Measurements from ENCODE around the gene DNAJB2.

Gene DNAJB2

DNA sequence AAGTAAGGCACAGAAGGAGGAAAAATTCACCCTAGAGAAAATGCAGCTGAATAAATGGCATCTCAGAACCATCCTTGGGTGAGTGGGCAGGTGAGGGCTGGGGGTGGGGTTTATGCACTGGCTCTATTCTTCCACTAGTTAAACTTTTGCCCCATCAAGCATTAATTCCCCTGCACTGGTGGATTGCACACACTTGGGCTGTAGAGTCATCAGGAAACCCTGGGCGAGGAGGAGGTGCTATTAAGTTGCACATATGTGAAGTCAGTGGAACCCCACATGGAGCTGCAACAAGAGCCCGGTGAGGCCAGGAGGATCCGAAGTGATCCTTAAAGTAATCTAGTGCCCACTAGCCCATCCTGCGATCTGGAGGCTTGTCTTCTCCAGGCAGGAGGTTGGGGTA, 6.8 kb upstream of the DNAJB2 start:
- TF ChIP-seq GATA2 (IDR thresholded peaks at IDR 0.05; ENCODE audit: low read depth, low read length) (no peak), GATA3 (IDR thresholded peaks at IDR 0.05; ENCODE audit: low read depth, low read length) (no peak)

DNA sequence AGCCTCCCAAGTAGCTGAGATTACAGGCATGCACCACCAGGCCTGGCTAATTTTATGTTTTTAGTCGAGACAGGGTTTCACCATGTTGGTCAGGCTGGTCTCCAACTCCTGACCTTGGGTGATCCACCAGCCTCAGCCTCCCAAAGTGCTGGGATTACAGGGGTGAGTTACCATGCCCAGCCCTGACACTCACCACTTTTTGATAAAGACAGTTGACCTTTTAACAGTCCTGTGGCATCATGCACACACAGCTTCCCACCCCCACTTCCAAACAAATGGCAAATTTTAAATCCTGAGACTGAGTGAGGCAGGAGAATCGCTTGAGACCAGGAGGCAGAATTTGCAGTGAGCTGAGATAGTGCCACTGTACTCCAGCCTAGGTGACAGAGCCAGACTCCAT, 6.2 kb upstream of the DNAJB2 start:
- no peak for TF ChIP-seq GATA2 (IDR thresholded peaks at IDR 0.05; ENCODE audit: low read depth, low read length)
- no peak for TF ChIP-seq GATA3 (IDR thresholded peaks at IDR 0.05; ENCODE audit: low read depth, low read length)

- no peak for TF ChIP-seq GATA2 (IDR thresholded peaks at IDR 0.05; ENCODE audit: low read depth, low read length)
- no peak for TF ChIP-seq GATA3 (IDR thresholded peaks at IDR 0.05; ENCODE audit: low read depth, low read length)
Measured at GRCh38 chr2:219273937-219274336, 5.2 kb upstream of the DNAJB2 start.

- TF ChIP-seq GATA3 (IDR thresholded peaks at IDR 0.05; ENCODE audit: low read depth, low read length) (no peak), GATA2 (IDR thresholded peaks at IDR 0.05; ENCODE audit: low read depth, low read length) (no peak)
Measured at GRCh38 chr2:219274361-219274921, 4.7 kb upstream of the DNAJB2 start.

GRCh38 chr2:219277703-219278654, 1.2 kb upstream of the DNAJB2 start:
- TF ChIP-seq GATA2 (IDR thresholded peaks at IDR 0.05; ENCODE audit: low read depth, low read length) (no peak), GATA3 (IDR thresholded peaks at IDR 0.05; ENCODE audit: low read depth, low read length) (no peak)

DNA sequence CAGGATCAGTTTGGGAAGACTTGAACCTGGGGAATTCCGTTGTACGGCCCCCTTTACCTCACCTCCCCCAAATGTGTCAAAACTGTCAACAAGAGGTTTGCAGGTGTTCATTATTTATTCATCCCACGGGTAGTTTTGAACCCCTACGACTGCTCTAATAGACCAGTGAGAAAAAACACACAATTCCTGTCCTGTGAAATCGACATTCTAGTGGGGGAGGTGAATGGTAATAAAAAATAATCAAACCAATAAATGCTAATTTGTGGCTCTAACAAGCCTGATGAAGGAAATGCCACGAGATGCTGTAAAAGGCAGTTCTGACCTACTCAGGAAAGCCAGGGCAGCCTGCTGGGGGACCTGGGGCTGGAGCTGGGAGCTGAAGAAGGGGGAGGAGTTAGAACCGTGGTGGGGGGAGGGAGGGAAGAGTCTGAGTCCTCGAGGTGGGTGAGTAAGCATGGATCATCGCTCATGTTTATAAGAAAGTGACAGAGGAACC, 463 bp upstream of the DNAJB2 start:
- no peak for TF ChIP-seq GATA2 (IDR thresholded peaks at IDR 0.05; ENCODE audit: low read depth, low read length)
- TF ChIP-seq GATA3 (IDR thresholded peaks at IDR 0.05; ENCODE audit: low read depth, low read length), result no peak

- TF ChIP-seq GATA2 (IDR thresholded peaks at IDR 0.05; ENCODE audit: low read depth, low read length) (no peak), GATA3 (IDR thresholded peaks at IDR 0.05; ENCODE audit: low read depth, low read length) (no peak)
Measured at GRCh38 chr2:219279916-219280516, 850 bp downstream of the DNAJB2 start.

DNA sequence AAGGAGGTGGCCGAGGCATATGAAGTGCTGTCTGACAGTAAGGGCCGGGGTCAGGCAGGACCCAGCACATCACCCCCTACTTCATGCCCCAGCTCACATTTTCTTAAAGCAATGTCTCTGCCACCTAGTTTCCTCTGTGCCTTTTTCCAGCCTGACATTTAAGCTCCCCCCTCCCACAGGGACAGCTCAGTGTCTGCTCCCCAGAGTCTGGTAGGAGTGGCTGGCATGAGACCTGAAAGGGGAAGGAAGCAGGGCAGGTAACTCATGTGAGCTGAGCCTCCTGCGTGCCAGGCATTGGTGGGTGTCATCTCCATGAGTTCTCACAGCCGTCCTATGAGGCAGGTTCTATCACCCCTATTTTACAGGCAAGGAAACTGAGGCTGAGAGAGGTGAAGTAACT, 1.5 kb downstream of the DNAJB2 start:
- TF ChIP-seq GATA3 (IDR thresholded peaks at IDR 0.05; ENCODE audit: low read depth, low read length), result no peak
- no peak for TF ChIP-seq GATA2 (IDR thresholded peaks at IDR 0.05; ENCODE audit: low read depth, low read length)

DNA sequence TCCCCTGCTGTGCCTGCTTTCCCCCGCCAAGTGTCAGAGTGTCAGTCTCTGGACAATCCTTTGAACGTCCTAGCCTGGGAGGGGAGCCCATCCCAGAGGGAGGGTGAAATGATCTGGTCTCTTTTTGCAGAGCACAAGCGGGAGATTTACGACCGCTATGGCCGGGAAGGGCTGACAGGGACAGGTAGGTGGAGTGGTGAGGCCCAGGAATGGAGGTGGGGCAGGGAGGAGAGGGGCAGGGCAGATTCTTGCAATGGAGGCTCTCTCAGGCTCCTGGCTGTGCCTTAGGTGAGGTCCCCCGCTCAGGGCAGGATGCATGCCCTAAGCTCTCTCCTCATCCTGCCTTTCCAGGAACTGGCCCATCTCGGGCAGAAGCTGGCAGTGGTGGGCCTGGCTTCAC, 2.4 kb downstream of the DNAJB2 start:
- TF ChIP-seq GATA2 (IDR thresholded peaks at IDR 0.05; ENCODE audit: low read depth, low read length), result no peak
- no peak for TF ChIP-seq GATA3 (IDR thresholded peaks at IDR 0.05; ENCODE audit: low read depth, low read length)

DNA sequence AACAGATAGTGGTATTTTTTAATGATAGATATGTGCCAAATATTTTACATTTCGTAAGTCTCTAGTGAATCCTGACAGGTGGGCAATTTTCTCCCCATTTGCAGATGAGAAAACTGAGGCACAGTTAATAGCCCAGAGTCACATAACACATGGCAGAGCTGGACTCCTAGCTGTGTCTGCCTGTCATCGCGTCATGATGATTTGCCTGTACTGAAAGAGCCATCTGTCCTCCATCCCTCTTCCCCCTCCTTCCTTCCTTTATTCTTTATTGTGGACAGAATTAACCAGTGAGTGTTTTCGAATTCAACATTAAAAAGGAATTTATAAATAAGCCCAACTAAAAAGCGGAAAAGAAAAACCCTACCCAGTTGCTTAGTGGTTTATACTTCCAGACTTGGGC, 3.2 kb downstream of the DNAJB2 start:
- TF ChIP-seq GATA3 (IDR thresholded peaks at IDR 0.05; ENCODE audit: low read depth, low read length) (no peak), GATA2 (IDR thresholded peaks at IDR 0.05; ENCODE audit: low read depth, low read length) (no peak)

- TF ChIP-seq GATA3 (IDR thresholded peaks at IDR 0.05; ENCODE audit: low read depth, low read length), result no peak
- TF ChIP-seq GATA2 (IDR thresholded peaks at IDR 0.05; ENCODE audit: low read depth, low read length), result no peak
Measured at GRCh38 chr2:219282943-219283581, 3.9 kb downstream of the DNAJB2 start.

- TF ChIP-seq GATA2 (IDR thresholded peaks at IDR 0.05; ENCODE audit: low read depth, low read length) (no peak), GATA3 (IDR thresholded peaks at IDR 0.05; ENCODE audit: low read depth, low read length) (no peak)
Measured at GRCh38 chr2:219284501-219285372, 5.6 kb downstream of the DNAJB2 start.

- TF ChIP-seq GATA2 (IDR thresholded peaks at IDR 0.05; ENCODE audit: low read depth, low read length), result no peak
Measured at GRCh38 chr2:219285373-219285735, 6.2 kb downstream of the DNAJB2 start.

All from SH-SY5Y (cell line).